PC-3 (cell line): ENCODE results near the gene KAT6B. TPM values are rescaled to one million over a fixed set of nuclear protein-coding genes. Genes with fewer than 3 reads are reported as not detected.

Source experiments
- ATAC-seq: fragments of 200-7000 bp; cut with Tn5 transposase; 2 replicates; pipeline ENCODE4 v1.9.1; 2020; ENCODE audit warnings: mild to moderate bottlenecking, moderate library complexity
- BruUV-seq: library from RNA; stranded (reverse); fragments of 400-500 nt; replicated peaks from 2 replicates; lab custom pipeline; 2021; lab: Mats Ljungman, UMichigan
- CTCF ChIA-PET: fragments of 300-600 bp; sonication (Branson Sonifier 250); formaldehyde crosslinking; loops from one replicate; lab custom pipeline; 2022; ENCODE audit warnings: antibody characterized with exemption; lab: Charles Lee
- POLR2A ChIA-PET: fragments of 300-600 bp; sonication (Branson Sonifier 250); formaldehyde crosslinking; loops from one replicate; lab custom pipeline; 2022; ENCODE audit warnings: antibody characterized with exemption; ENCODE audit not compliant: unreplicated experiment; lab: Charles Lee
- DNase-seq: peaks from one replicate; pipeline ENCODE4 v3.0.0-alpha.2; 2015
- H2AFZ ChIP-seq: fragments of 300-600 bp; sonication (generic); 2 replicates; pipeline ENCODE4 v1.6.0; 2016; ENCODE audit warnings: antibody characterized with exemption, low read length
- H3F3A ChIP-seq: fragments of 300-600 bp; sonication (generic); one replicate; pipeline ENCODE4 v1.6.0; 2017; ENCODE audit warnings: antibody characterized with exemption, low read length, control low read depth, mild to moderate bottlenecking; ENCODE audit not compliant: unreplicated experiment
- H3K27ac ChIP-seq: fragments of 300-600 bp; sonication (generic); 2 replicates; pipeline ENCODE4 v1.5.1; 2016; ENCODE audit warnings: mild to moderate bottlenecking, low read length
- H3K27me3 ChIP-seq: fragments of 300-600 bp; sonication (generic); 2 replicates; pipeline ENCODE4 v1.6.1; 2016; ENCODE audit warnings: low read length, mixed read lengths
- H3K36me3 ChIP-seq: fragments of 300-600 bp; sonication (generic); 2 replicates; pipeline ENCODE4 v1.6.1; 2016; ENCODE audit warnings: low read depth, mixed run types, low read length, mixed read lengths
- H3K4me1 ChIP-seq: fragments of 300-600 bp; sonication (generic); 2 replicates; pipeline ENCODE4 v1.5.1; 2016; ENCODE audit warnings: low read length; ENCODE audit not compliant: insufficient read depth
- H3K4me2 ChIP-seq: fragments of 300-600 bp; sonication (generic); 2 replicates; pipeline ENCODE4 v1.6.0; 2016; ENCODE audit warnings: low read length
- H3K4me3 ChIP-seq: fragments of 300-600 bp; sonication (generic); 2 replicates; pipeline ENCODE4 v1.5.1; 2016; ENCODE audit warnings: mild to moderate bottlenecking, low read length, mixed read lengths
- H3K79me2 ChIP-seq: fragments of 300-600 bp; sonication (generic); 2 replicates; pipeline ENCODE4 v1.6.1; 2017; ENCODE audit warnings: low read length, mixed read lengths
- H3K9ac ChIP-seq: fragments of 300-600 bp; sonication (generic); 2 replicates; pipeline ENCODE4 v1.6.0; 2016; ENCODE audit warnings: mild to moderate bottlenecking, low read length
- H3K9me2 ChIP-seq: fragments of 300-600 bp; sonication (generic); replicated peaks from 2 replicates; pipeline ENCODE4 v1.6.1; 2016; ENCODE audit warnings: mixed run types, low read length, mixed read lengths
- H3K9me3 ChIP-seq: fragments of 300-600 bp; sonication (generic); 2 replicates; pipeline ENCODE4 v1.6.1; 2016; ENCODE audit warnings: low read length, mixed read lengths
- H4K20me1 ChIP-seq: fragments of 300-600 bp; sonication (generic); 2 replicates; pipeline ENCODE4 v1.6.1; 2016; ENCODE audit warnings: low read length, mixed read lengths
- EZH2 ChIP-seq: fragments of 300-600 bp; sonication (generic); IDR thresholded peaks from one replicate; pipeline ENCODE4 v1.6.1; 2017; ENCODE audit warnings: antibody characterized with exemption, mild to moderate bottlenecking, low read length; ENCODE audit not compliant: unreplicated experiment
- EZH2phosphoT487 ChIP-seq: fragments of 300-600 bp; sonication (generic); IDR thresholded peaks from 2 replicates; pipeline ENCODE4 v1.6.1; 2018; ENCODE audit warnings: mild to moderate bottlenecking, antibody characterized with exemption, low read length, borderline replicate concordance
- intact Hi-C: fragments of 100-400 bp; cut with micrococcal nuclease; formaldehyde crosslinking; loops from 2 replicates; pipeline ENCODE4 v1.9.0; 2023
- total RNA-seq: library from RNA; depleted of rRNA; stranded (reverse); fragments of >200 nt; gene quantifications from 2 replicates; pipeline ENCODE4 v1.2.3, GENCODE V29; 2014
- TF ChIP-seq, protein P1 (sequence below): fragments of 300-600 bp; sonication (generic); conservative IDR thresholded peaks from 2 replicates; pipeline ENCODE4 v1.5.1; 2017; ENCODE audit warnings: antibody characterized with exemption, low read depth, mild to moderate bottlenecking, low read length

Gene KAT6B
- total RNA-seq, 1 experiment from 2014 or later, result 94.5 TPM

DNA sequence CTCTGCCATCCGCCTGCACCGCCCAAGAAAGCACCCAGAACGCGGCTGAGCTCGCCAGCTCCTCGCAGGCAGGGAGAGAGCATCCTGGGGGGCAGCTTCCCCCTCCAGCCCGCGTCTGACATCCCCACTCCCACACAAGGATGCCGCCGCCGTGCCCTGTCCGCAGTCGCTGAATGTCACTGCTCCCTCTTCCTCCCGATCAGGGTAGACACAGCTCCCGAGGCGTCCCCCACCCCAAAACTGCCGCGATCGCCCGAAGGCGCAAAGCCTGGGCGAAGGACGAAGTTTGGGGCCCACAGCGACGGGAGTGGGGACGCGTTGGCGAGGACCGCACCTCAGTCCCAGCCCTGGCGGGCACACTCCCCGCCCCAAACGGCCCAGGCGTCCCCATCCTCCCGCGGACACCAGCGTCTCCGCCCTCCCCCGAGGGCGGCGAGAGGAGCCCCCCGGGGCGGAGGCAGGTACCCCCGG lies 1.5 kb upstream of the KAT6B start:
- Histone ChIP-seq H3K27me3 (no peaks in the 10 kb centered on the region), H3K9me3 (no peaks in the 10 kb centered on the region), H3K4me2 (peak overlapping the region; percentile 86), H4K20me1 (peaks cover 14% of the 10 kb centered on the region), H3K36me3 (0 out of 2 replicates have a peak, but pooled peaks cover under 1% of the 10 kb centered on the region), H3F3A (peaks cover 32% of the 10 kb centered on the region), H2AFZ (peak overlapping the region; percentile 84), H3K79me2 (peaks cover 35% of the 10 kb centered on the region), H3K9ac (peak overlapping the region; percentile 83), H3K9me2 (no peaks in the 10 kb centered on the region), H3K4me1 (peaks cover 56% of the 10 kb centered on the region), H3K27ac (peak overlapping the region; percentile 75), H3K4me3 (peak overlapping the region; percentile 74)
- POLR2A ChIA-PET, result no interaction called here
- DNase-seq (no peak), ATAC-seq (peak; percentile 0)
- intact Hi-C loops, result loop anchor here (5.0 to 10.0 kb wide), 3 partner anchors 143 to 580 kb away; partner anchors contain the start of gene ZNF503
- BruUV-seq, result no TSS peak
- CTCF ChIA-PET, result interaction anchor here (0.6 to 1.9 kb wide), 3 partner anchors 71 to 195 kb away, joined by 3 to 7 read pairs (median 3); no protein-coding TSS in a partner anchor
- TF ChIP-seq EZH2, result no peak
- TF ChIP-seq, protein P1, sequence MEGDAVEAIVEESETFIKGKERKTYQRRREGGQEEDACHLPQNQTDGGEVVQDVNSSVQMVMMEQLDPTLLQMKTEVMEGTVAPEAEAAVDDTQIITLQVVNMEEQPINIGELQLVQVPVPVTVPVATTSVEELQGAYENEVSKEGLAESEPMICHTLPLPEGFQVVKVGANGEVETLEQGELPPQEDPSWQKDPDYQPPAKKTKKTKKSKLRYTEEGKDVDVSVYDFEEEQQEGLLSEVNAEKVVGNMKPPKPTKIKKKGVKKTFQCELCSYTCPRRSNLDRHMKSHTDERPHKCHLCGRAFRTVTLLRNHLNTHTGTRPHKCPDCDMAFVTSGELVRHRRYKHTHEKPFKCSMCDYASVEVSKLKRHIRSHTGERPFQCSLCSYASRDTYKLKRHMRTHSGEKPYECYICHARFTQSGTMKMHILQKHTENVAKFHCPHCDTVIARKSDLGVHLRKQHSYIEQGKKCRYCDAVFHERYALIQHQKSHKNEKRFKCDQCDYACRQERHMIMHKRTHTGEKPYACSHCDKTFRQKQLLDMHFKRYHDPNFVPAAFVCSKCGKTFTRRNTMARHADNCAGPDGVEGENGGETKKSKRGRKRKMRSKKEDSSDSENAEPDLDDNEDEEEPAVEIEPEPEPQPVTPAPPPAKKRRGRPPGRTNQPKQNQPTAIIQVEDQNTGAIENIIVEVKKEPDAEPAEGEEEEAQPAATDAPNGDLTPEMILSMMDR, result 0 out of 2 replicates have a peak, but pooled peaks have one; percentile 17

DNA sequence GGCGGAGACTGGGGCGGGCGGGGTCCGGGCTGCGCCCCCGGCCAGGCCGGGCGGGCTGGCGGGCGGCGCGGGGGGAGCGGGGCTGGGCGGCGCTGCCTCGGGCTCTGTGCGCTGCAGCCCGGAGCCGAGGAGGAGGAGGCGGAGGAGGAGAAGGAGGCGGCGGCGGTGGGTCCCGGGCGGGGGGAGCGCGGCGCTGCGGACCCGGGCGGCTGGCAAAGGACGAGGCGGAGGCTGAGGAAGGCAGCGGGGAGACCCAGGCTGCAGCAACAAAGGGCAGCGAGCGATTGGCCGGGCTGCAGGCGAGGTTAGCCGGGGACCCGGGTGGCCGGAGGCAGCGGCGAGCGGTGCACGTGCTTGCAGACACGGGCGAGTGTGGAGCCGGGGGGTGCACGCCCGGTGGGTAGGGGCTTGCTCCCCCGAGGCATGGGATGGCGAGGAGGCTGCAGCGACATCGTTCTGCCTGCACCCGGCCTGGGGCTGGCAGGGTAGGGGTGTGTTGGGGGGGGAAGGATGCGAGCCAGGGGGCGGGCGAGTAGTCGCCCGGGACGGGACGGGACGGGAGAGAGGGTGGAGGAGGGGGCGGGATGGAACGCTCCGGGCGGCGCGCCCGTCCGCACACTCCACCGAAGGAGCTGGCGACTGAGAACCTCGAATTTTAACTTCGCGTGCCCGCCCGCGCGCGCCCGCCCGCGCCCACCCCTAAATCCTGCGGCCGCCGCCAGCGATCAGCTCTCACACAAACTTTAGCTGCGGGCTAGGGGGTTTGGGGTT lies 844 bp upstream of the KAT6B start:
- intact Hi-C loops, result loop anchor here (1.0 to 10.0 kb wide), 16 partner anchors 26 to 649 kb away; partner anchors contain the start of gene ZNF503
- peaks cover 40% of the 10 kb centered on the region for H3K79me2 ChIP-seq
- H3K27me3 ChIP-seq, result no peaks in the 10 kb centered on the region
- peaks cover 18% of the 10 kb centered on the region for H4K20me1 ChIP-seq
- H3K36me3 ChIP-seq, result peaks cover 4% of the 10 kb centered on the region
- ChIA-PET POLR2A (interaction anchor here (0.6 to 1.0 kb wide), 22 partner anchors 32 to 827 kb away, joined by 3 to 19 read pairs (median 6); partner anchors contain the start of genes SAMD8 and VCL), CTCF (interaction anchor here (0.6 to 1.9 kb wide), 7 partner anchors 50 to 635 kb away, joined by 3 to 14 read pairs (median 7); partner anchors contain the start of gene COMTD1)
- H2AFZ ChIP-seq, result peak overlapping the region; percentile 84
- H3K27ac ChIP-seq, result peak overlapping the region; percentile 73
- ATAC-seq, result peak; percentile 17
- peak overlapping the region; percentile 74 for H3K4me3 ChIP-seq
- peaks cover 56% of the 10 kb centered on the region for H3K4me1 ChIP-seq
- H3K4me2 ChIP-seq, result peak overlapping the region; percentile 86
- H3K9me2 ChIP-seq, result no peaks in the 10 kb centered on the region
- peaks cover 32% of the 10 kb centered on the region for H3F3A ChIP-seq
- no TSS peak for BruUV-seq
- H3K9me3 ChIP-seq, result no peaks in the 10 kb centered on the region
- peak; percentile 74 for DNase-seq
- peak overlapping the region; percentile 83 for H3K9ac ChIP-seq
- TF ChIP-seq EZH2 (no peak), EZH2phosphoT487 (no peak)
- TF ChIP-seq, protein P1, result no peak
